Measurements from ENCODE around the gene NOL9. TPM values are rescaled to one million over a fixed set of nuclear protein-coding genes. Genes with fewer than 3 reads are reported as not detected.
A peak's percentile ranks its signal among the peaks of the same experiment; 100 is the strongest.

Gene NOL9
- total RNA-seq, 4 donors from 2014 or later, result 16.6 to 25.0 (median 21.1) TPM

DNA sequence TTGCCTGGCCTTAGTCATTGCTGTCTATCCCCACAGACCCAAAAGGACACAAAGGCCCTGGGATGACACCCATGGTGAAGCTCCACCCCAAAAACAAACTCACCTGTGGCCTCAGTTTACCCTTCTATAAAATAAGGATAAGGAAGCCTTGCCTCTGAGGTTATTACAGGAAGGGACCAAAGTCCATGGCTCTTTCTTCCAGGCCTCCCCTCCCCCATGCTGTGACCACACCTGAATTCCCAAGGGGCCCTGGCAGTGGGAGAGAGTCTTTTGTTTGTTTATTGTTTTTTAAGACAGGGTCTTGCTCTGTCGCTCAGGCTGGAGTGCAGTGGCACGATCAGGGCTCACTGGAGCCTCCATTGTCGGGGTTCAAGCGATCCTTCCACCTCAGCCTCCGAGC is 77.8 kb downstream of the NOL9 start:
- no peak for DNase-seq (ENCODE audit: extremely low spot score)
- Histone ChIP-seq H3K27ac (replicated peaks in 1 of 4) (no peak overlapping the region), H3K36me3 (peaks cover 8 to 56% (median 33%) of the 10 kb centered on the region in 4 donors), H3K4me3 (no peak overlapping the region), H3K4me1 (peaks cover 0 to 7% (median 3%) of the 10 kb centered on the region in 4 donors), H3K9me3 (no peaks in the 10 kb centered on the region), H3K27me3 (no peaks in the 10 kb centered on the region)
- intact Hi-C loops (cut with DNase I), result no loop called here
- WGBS, result 98% methylated on average over 5 of the region's 5 CpGs
- TF ChIP-seq POLR2AphosphoS5 (IDR thresholded peaks at IDR 0.05), result no peak
- TF ChIP-seq EP300 (IDR thresholded peaks at IDR 0.05), result no peak
- TF ChIP-seq, protein P1, sequence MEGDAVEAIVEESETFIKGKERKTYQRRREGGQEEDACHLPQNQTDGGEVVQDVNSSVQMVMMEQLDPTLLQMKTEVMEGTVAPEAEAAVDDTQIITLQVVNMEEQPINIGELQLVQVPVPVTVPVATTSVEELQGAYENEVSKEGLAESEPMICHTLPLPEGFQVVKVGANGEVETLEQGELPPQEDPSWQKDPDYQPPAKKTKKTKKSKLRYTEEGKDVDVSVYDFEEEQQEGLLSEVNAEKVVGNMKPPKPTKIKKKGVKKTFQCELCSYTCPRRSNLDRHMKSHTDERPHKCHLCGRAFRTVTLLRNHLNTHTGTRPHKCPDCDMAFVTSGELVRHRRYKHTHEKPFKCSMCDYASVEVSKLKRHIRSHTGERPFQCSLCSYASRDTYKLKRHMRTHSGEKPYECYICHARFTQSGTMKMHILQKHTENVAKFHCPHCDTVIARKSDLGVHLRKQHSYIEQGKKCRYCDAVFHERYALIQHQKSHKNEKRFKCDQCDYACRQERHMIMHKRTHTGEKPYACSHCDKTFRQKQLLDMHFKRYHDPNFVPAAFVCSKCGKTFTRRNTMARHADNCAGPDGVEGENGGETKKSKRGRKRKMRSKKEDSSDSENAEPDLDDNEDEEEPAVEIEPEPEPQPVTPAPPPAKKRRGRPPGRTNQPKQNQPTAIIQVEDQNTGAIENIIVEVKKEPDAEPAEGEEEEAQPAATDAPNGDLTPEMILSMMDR (IDR thresholded peaks at IDR 0.05), result no peak
- no peak for TF ChIP-seq POLR2A (IDR thresholded peaks at IDR 0.05; ENCODE audit: low read depth)

DNA sequence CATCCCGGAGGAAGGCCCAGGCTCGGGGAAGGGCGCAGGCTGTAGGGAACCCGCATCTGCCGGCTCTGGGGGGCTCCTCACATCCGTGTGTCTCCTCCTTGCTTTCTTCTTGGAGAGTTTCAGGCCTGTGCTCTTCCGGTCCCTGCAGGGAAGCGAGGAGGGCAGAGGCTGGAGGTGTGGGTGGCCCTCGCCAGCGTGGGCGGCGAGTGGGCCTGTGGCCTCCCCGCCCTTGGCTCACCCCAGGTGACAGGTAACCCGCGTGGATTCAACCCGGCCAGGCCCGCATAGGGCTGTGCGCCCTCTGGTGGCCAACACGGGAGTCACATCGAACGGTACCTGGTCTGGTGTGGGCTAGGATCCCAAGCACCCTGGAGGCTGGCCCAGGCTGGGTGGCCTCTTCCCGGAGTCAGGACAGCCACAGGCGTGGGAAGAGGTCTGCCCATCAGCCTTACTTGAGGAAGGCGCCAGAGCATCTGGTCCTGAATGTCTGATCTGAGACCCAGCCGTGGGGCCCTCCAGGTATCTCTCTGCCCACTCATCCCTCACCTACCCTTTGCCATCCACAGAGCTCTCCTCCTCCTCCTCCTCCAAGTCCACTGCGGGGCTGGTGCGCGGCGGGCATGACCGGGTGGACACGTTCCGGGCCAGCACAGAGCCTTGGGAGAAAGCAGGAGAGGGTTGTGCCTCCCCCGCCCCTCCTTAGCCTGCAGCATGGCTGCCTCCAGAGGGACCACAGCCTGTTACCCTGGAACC is 78.8 kb downstream of the NOL9 start:
- no peak overlapping the region for H3K4me3 ChIP-seq
- peaks cover 0 to 7% (median 3%) of the 10 kb centered on the region in 4 donors for H3K4me1 ChIP-seq
- no peak for DNase-seq (ENCODE audit: extremely low spot score)
- intact Hi-C loops (cut with DNase I), result no loop called here
- H3K27ac ChIP-seq (replicated peaks in 1 of 4), result no peak overlapping the region
- TF ChIP-seq POLR2AphosphoS5 (IDR thresholded peaks at IDR 0.05) (no peak), POLR2A (IDR thresholded peaks at IDR 0.05; ENCODE audit: low read depth) (no peak)
- TF ChIP-seq, protein P1 (IDR thresholded peaks at IDR 0.05), result peak; percentile 65 to 97 (median 75)
- WGBS, result 35% methylated on average over 20 of the region's 33 CpGs
- peaks cover 8 to 65% (median 42%) of the 10 kb centered on the region in 4 donors for H3K36me3 ChIP-seq
- no peaks in the 10 kb centered on the region for H3K27me3 ChIP-seq
- no peaks in the 10 kb centered on the region for H3K9me3 ChIP-seq

DNA sequence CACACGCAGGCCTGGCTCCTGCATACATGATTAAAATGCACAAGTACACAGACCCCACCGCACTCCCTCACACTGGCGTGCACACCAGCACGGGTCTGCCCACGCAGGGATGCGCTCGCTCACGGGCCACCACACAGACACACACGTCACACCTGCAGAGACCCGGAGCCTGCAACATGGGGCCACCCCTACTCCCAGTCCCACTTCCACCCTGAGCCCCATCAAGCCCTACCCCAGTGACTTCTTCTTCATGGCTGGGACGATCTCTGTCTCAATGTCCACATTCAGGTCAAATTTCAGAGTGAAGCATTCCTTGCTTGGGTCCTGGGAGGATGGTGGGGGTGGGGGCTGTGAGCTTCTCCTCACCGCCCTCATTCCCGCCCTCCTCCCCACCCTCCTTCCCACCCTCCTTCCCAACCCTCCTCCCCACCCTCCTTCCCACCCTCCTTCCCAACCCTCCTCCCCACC is 79.5 kb downstream of the NOL9 start:
- Histone ChIP-seq H3K27me3 (no peaks in the 10 kb centered on the region), H3K4me1 (peaks cover 0 to 7% (median 3%) of the 10 kb centered on the region in 4 donors), H3K4me3 (no peak overlapping the region), H3K27ac (replicated peaks in 1 of 4) (no peak overlapping the region), H3K9me3 (no peaks in the 10 kb centered on the region), H3K36me3 (peaks cover 8 to 73% (median 49%) of the 10 kb centered on the region in 4 donors)
- WGBS, result 87% methylated on average over 13 of the region's 13 CpGs
- TF ChIP-seq POLR2AphosphoS5 (IDR thresholded peaks at IDR 0.05) (no peak), POLR2A (IDR thresholded peaks at IDR 0.05; ENCODE audit: low read depth) (no peak), EP300 (IDR thresholded peaks at IDR 0.05) (no peak)
- TF ChIP-seq, protein P1 (IDR thresholded peaks at IDR 0.05), result no peak
- no peak for DNase-seq (ENCODE audit: extremely low spot score)
- intact Hi-C loops (cut with DNase I), result no loop called here

DNA sequence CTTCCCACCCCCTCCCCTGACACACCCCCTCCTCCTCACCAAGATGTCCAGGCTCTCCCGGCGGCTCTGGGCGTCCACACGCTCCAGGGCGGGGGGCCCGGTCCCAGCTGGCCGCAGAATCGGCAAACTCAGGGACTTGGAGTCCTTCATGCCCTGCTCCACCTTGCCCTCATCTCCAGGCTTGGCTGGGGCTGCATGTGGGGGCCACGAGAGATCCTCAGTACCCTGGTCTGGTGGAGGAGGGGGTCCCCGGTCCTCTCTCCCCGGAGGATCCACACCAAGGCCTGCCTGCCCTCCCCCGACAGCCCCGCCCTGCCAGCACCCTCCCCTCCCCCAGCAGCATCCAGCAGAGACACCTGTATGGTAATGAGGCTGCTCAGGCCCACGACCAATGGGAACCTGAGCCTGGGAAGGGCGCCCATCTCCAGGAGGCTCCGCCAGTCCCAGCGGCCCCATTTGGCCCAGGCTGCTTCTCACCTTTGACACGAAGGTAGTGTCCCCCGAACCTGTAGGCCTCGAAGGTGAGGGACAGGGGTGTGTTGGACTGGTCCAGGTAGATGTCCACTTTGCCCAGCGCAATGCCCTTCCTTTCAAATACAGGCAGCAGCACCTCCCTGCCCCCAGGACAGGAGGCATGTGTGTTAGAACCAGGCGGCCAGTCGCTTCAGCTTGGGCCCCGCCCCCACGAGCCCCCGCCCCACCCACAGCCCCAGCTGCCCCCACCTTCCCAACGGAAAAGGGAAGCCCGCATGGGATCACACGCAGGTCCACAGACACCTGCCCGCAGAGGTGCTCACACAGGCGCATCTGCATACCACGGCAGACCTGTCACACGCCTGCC is 80.1 kb downstream of the NOL9 start:
- Histone ChIP-seq H3K36me3 (peaks cover 8 to 79% (median 55%) of the 10 kb centered on the region in 4 donors), H3K4me3 (no peak overlapping the region), H3K9me3 (no peaks in the 10 kb centered on the region), H3K27ac (replicated peaks in 1 of 4) (no peak overlapping the region), H3K27me3 (no peaks in the 10 kb centered on the region), H3K4me1 (peaks cover 0 to 7% (median 3%) of the 10 kb centered on the region in 4 donors)
- no peak for DNase-seq (ENCODE audit: extremely low spot score)
- intact Hi-C loops (cut with DNase I), result no loop called here
- WGBS, result 85% methylated on average over 8 of the region's 33 CpGs
- TF ChIP-seq POLR2A (IDR thresholded peaks at IDR 0.05; ENCODE audit: low read depth) (no peak), POLR2AphosphoS5 (IDR thresholded peaks at IDR 0.05) (no peak), EP300 (IDR thresholded peaks at IDR 0.05) (no peak)
- TF ChIP-seq, protein P1 (IDR thresholded peaks at IDR 0.05), result no peak
